WTC11 (cell line): Measurements from ENCODE around the gene SLC25A21. TPM values are rescaled to one million over a fixed set of nuclear protein-coding genes. Genes with fewer than 3 reads are reported as not detected.

ENCODE experiments used
- ATAC-seq: fragments of 200-7000 bp; cut with Tn5 transposase; 2 replicates; pipeline ENCODE4 v1.10.0; 2021; ENCODE audit warnings: mild to moderate bottlenecking, moderate library complexity
- CTCF ChIA-PET: fragments of 300-600 bp; sonication (Branson Sonifier 250); formaldehyde crosslinking; loops from one replicate; lab custom pipeline; 2021; ENCODE audit warnings: antibody characterized with exemption; lab: Charles Lee
- POLR2A ChIA-PET: fragments of 350-600 bp; sonication (Branson Sonifier 250); formaldehyde crosslinking; loops from one replicate; lab custom pipeline; 2021; ENCODE audit warnings: antibody characterized with exemption; lab: Charles Lee
- DNase-seq: peaks from one replicate; pipeline ENCODE4 v3.0.0; 2021; ENCODE audit warnings: low spot score
- H3K27ac Mint-ChIP-seq: 2 replicates; pipeline ENCODE4 v1.8.0; 2021; ENCODE audit warnings: mixed read lengths
- H3K27me3 Mint-ChIP-seq: 2 replicates; pipeline ENCODE4 v1.8.0; 2021; ENCODE audit warnings: low read depth, mild to moderate bottlenecking, moderate library complexity, mixed read lengths
- H3K36me3 Mint-ChIP-seq: 2 replicates; pipeline ENCODE4 v1.8.0; 2021; ENCODE audit warnings: mixed read lengths
- H3K4me1 Mint-ChIP-seq: 2 replicates; pipeline ENCODE4 v1.8.0; 2022; ENCODE audit warnings: mixed read lengths
- H3K4me3 Mint-ChIP-seq: 2 replicates; pipeline ENCODE4 v1.8.0; 2021; ENCODE audit warnings: mild to moderate bottlenecking, moderate library complexity, mixed read lengths
- H3K9me3 Mint-ChIP-seq: 2 replicates; pipeline ENCODE4 v1.8.0; 2021; ENCODE audit warnings: mixed read lengths
- AFF4 ChIP-seq: sonication (generic); formaldehyde crosslinking; IDR thresholded peaks from 2 replicates; pipeline ENCODE4 v1.8.1; 2023; ENCODE audit warnings: mild to moderate bottlenecking, missing genetic modification reagents, borderline replicate concordance
- ATF6 ChIP-seq: sonication (generic); formaldehyde crosslinking; IDR thresholded peaks from 2 replicates; pipeline ENCODE4 v1.8.1; 2023; ENCODE audit warnings: mild to moderate bottlenecking, missing genetic modification reagents
- NFATC4 ChIP-seq: fragments of 250-450 bp; sonication (Bioruptor Pico); IDR thresholded peaks from 2 replicates; pipeline ENCODE4 v1.9.0; 2021; ENCODE audit warnings: mild to moderate bottlenecking
- STAT6 ChIP-seq: sonication (generic); formaldehyde crosslinking; conservative IDR thresholded peaks from 2 replicates; pipeline ENCODE4 v1.8.1; 2023; ENCODE audit warnings: mild to moderate bottlenecking, low read depth, missing genetic modification reagents, moderate library complexity
- TEAD1 ChIP-seq: sonication (generic); formaldehyde crosslinking; IDR thresholded peaks from 2 replicates; pipeline ENCODE4 v1.8.0; 2022; ENCODE audit warnings: mild to moderate bottlenecking, missing genetic modification reagents
- TEAD4 ChIP-seq: sonication (generic); formaldehyde crosslinking; IDR thresholded peaks from 2 replicates; pipeline ENCODE4 v1.8.0; 2022; ENCODE audit warnings: mild to moderate bottlenecking, missing genetic modification reagents
- ZNF219 ChIP-seq: sonication (generic); formaldehyde crosslinking; IDR thresholded peaks from 2 replicates; pipeline ENCODE4 v1.8.0; 2023; ENCODE audit warnings: missing genetic modification reagents, mild to moderate bottlenecking, borderline replicate concordance
- ZNF232 ChIP-seq: sonication (generic); formaldehyde crosslinking; IDR thresholded peaks from 2 replicates; pipeline ENCODE4 v1.8.0; 2022; ENCODE audit warnings: mild to moderate bottlenecking, missing genetic modification reagents
- ZNF263 ChIP-seq: sonication (generic); formaldehyde crosslinking; IDR thresholded peaks from 2 replicates; pipeline ENCODE4 v1.8.1; 2022; ENCODE audit warnings: low read depth, mild to moderate bottlenecking, moderate library complexity, missing genetic modification reagents
- ZNF317 ChIP-seq: sonication (generic); formaldehyde crosslinking; IDR thresholded peaks from 2 replicates; pipeline ENCODE4 v1.8.1; 2023; ENCODE audit warnings: low read depth, mild to moderate bottlenecking, moderate library complexity, missing genetic modification reagents, borderline replicate concordance
- total RNA-seq: library from RNA; stranded (reverse); gene quantifications from 3 replicates; pipeline ENCODE4 v1.2.3, GENCODE V29; 2021

Gene SLC25A21
- total RNA-seq, 1 experiment from 2014 or later = 8.2 TPM

GRCh38 chr14:37045340-37046061 lies 126.9 kb downstream of the SLC25A21 start (continued):
- TF ChIP-seq STAT6 (CRISPR knock-in tag) (no peak), NFATC4 (CRISPR knock-in tag) (no peak), TEAD1 (CRISPR knock-in tag) (no peak), ZNF232 (CRISPR knock-in tag) (no peak), TEAD4 (CRISPR knock-in tag) (no peak)

GRCh38 chr14:37037636-37038387 lies 134.6 kb downstream of the SLC25A21 start:
- ChIA-PET POLR2A (no interaction called here), CTCF (no interaction called here)
- H3K4me1 Mint-ChIP-seq = peaks cover 39% of the 10 kb centered on the region
- H3K9me3 Mint-ChIP-seq = no peaks in the 10 kb centered on the region
- no peak overlapping the region for H3K27ac Mint-ChIP-seq
- no peaks in the 10 kb centered on the region for H3K27me3 Mint-ChIP-seq
- TF ChIP-seq NFATC4 (CRISPR knock-in tag) (no peak), ZNF219 (CRISPR knock-in tag) (no peak), ATF6 (CRISPR knock-in tag) (no peak), TEAD4 (CRISPR knock-in tag) (no peak), AFF4 (CRISPR knock-in tag) (no peak), ZNF263 (CRISPR knock-in tag) (no peak), ZNF317 (CRISPR knock-in tag) (no peak), STAT6 (CRISPR knock-in tag) (no peak)
- H3K36me3 Mint-ChIP-seq = no peaks in the 10 kb centered on the region
- H3K4me3 Mint-ChIP-seq = no peak overlapping the region
- DNase-seq (no peak), ATAC-seq (no peak)
